K562 (cell line): ENCODE results near the gene BCL2L13. TPM values are rescaled to one million over a fixed set of nuclear protein-coding genes. Genes with fewer than 3 reads are reported as not detected.

ENCODE experiments used
- ARID3B ChIP-seq: fragments of 250-450 bp; sonication (Bioruptor Pico); IDR thresholded peaks from 2 replicates; pipeline ENCODE4 v1.4.0; 2020; ENCODE audit warnings: borderline replicate concordance
- CLOCK ChIP-seq: fragments of 250-450 bp; sonication (Bioruptor Pico); IDR thresholded peaks from 2 replicates; pipeline ENCODE4 v1.4.0; 2020; ENCODE audit warnings: mild to moderate bottlenecking, moderate library complexity, borderline replicate concordance
- CREB1 ChIP-seq, 2 experiments: sonication (generic) in 1 of 2; formaldehyde crosslinking in 1 of 2; IDR thresholded peaks; 2 replicates each; pipeline versions ENCODE4 v1.6.1 to v1.8.0; 2012 to 2022; ENCODE audit warnings: inconsistent platforms in 1 of 2, mild to moderate bottlenecking in 1 of 2, missing genetic modification reagents in 1 of 2, moderate library complexity in 1 of 2
- KAT2B ChIP-seq: IDR thresholded peaks from one replicate; pipeline ENCODE4 v1.6.1; 2012; ENCODE audit warnings: low read depth, mild to moderate bottlenecking, control low read depth, inconsistent platforms, low read length, moderate library complexity
- MAZ ChIP-seq, 2 experiments: fragments of 450-650 bp in 1 of 2; sonication (generic) in 1 of 2; formaldehyde crosslinking; IDR thresholded peaks in 1 of 2; conservative IDR thresholded peaks in 1 of 2; 2 replicates each; pipeline versions ENCODE4 v1.4.0 to v1.5.0; 2020; ENCODE audit warnings: mild to moderate bottlenecking in 1 of 2, missing genetic modification reagents in 1 of 2
- MBD2 ChIP-seq: sonication (generic); IDR thresholded peaks from 2 replicates; pipeline ENCODE4 v1.6.1; 2016; ENCODE audit warnings: low read depth, borderline replicate concordance
- MIER1 ChIP-seq: fragments of 450-650 bp; IDR thresholded peaks from 2 replicates; pipeline ENCODE4 v1.6.1; 2016; ENCODE audit warnings: antibody characterized with exemption, mild to moderate bottlenecking, low read depth
- MTA3 ChIP-seq: fragments of 450-650 bp; formaldehyde crosslinking; IDR thresholded peaks from 2 replicates; pipeline ENCODE4 v1.6.1; 2017; ENCODE audit warnings: mild to moderate bottlenecking, borderline replicate concordance
- RBM17 ChIP-seq: fragments of 200-400 bp; formaldehyde crosslinking; IDR thresholded peaks from 2 replicates; pipeline ENCODE4 v1.6.1; 2017; ENCODE audit warnings: low read depth, mild to moderate bottlenecking, low read length, borderline replicate concordance
- RFX7 ChIP-seq: fragments of 250-450 bp; sonication (Bioruptor Pico); IDR thresholded peaks from 2 replicates; pipeline ENCODE4 v1.5.1; 2021; ENCODE audit warnings: mild to moderate bottlenecking
- TCF7L2 ChIP-seq: fragments of 150-350 bp; IDR thresholded peaks from 2 replicates; pipeline ENCODE4 v1.6.1; 2016; ENCODE audit warnings: low read depth, mild to moderate bottlenecking, low read length, moderate library complexity
- TEAD4 ChIP-seq, 2 experiments: sonication (generic) in 1 of 2; formaldehyde crosslinking in 1 of 2; IDR thresholded peaks; 2 replicates each; pipeline versions ENCODE4 v1.6.1 to v1.8.0; 2012 to 2022; ENCODE audit warnings: borderline replicate concordance in 1 of 2, inconsistent platforms in 1 of 2, low read length in 1 of 2, mild to moderate bottlenecking in 1 of 2, missing genetic modification reagents in 1 of 2
- TSC22D4 ChIP-seq: fragments of 450-650 bp; IDR thresholded peaks from 2 replicates; pipeline ENCODE4 v1.6.1; 2016; ENCODE audit warnings: missing genetic modification characterization, missing biosample characterization, control low read depth
- UBTF ChIP-seq, 2 experiments: IDR thresholded peaks; 2 replicates each; pipeline ENCODE4 v1.6.1; 2012; ENCODE audit warnings: improper control_type of control experiment in 2 of 2, low read depth in 2 of 2, low read length in 2 of 2, borderline replicate concordance in 1 of 2
- ZNF165 ChIP-seq: fragments of 250-450 bp; sonication (Bioruptor Pico); IDR thresholded peaks from 2 replicates; pipeline ENCODE4 v1.4.0; 2020; ENCODE audit warnings: borderline replicate concordance
- ZNF197 ChIP-seq: fragments of 200-800 bp; sonication (Bioruptor generic); IDR thresholded peaks from 2 replicates; pipeline ENCODE4 v1.6.1; 2016; ENCODE audit warnings: low read depth, missing genetic modification characterization, missing compliant biosample characterization
- ZNF384 ChIP-seq: IDR thresholded peaks from 2 replicates; pipeline ENCODE4 v1.6.1; 2012; ENCODE audit warnings: low read depth, low read length, improper control_type of control experiment
- ZNF583 ChIP-seq: fragments of 250-450 bp; sonication (Bioruptor Pico); IDR thresholded peaks from 2 replicates; pipeline ENCODE4 v1.4.0; 2020
- ZNF79 ChIP-seq: fragments of 250-450 bp; sonication (Bioruptor Pico); IDR thresholded peaks from 2 replicates; pipeline ENCODE4 v1.4.0; 2020; ENCODE audit warnings: low read depth, mild to moderate bottlenecking, moderate library complexity
- polyA plus RNA-seq, 8 experiments: library from polyadenylated mRNA; depleted of rRNA in 4 of 8; stranded (reverse) in 5 of 8; unstranded in 3 of 8; fragments of >200 nt; fragmentation: Nextera tagmentation in 2 of 8; fragmentation: Illumina TruSeq in 1 of 8; extraction: Ambion mirVana in 2 of 8; extraction: Trizol in 1 of 8; gene quantifications; 2 replicates each; pipeline versions ENCODE4 v1.2.1 to v1.2.3, GENCODE V29; 2011 to 2014; ENCODE audit warnings: inconsistent platforms in 1 of 8, missing spikeins in 1 of 8
- total RNA-seq, 7 experiments: library from RNA; depleted of rRNA in 6 of 7; stranded (reverse); fragments of >200 nt in 6 of 7; fragmentation: Illumina TruSeq in 2 of 7; extraction: Trizol in 2 of 7; gene quantifications; 2 replicates each; pipeline versions ENCODE4 v1.2.1 to v1.2.3, GENCODE V29; 2011 to 2021; ENCODE audit warnings: low replicate concordance in 1 of 7

Gene BCL2L13
- total and polyA plus RNA-seq, 9 of the 15 experiments (the other 6 are each of a cell fraction or from before 2014, with no cell fraction given) = 41.5 to 63.4 (median 56.5) TPM

- 0 out of 4 replicates have a peak, but pooled peaks of 1 of the 2 experiments have one; percentile 26 for TF ChIP-seq UBTF (IDR thresholded peaks at IDR 0.05; ENCODE audit: borderline replicate concordance in 1 of 2, low read depth in 2 of 2, low read length in 2 of 2)
- no peak for TF ChIP-seq TSC22D4 (tag)
- peak; percentile 21; the same call in 1 of the 2 replicates for TF ChIP-seq RFX7 (CRISPR knock-in tag)
- no peak for TF ChIP-seq TCF7L2
- TF ChIP-seq ZNF165 (CRISPR knock-in tag) = no peak
- peak; percentile 70; the same call in 1 of the 2 replicates for TF ChIP-seq CREB1 (IDR thresholded peaks at IDR 0.05)
- peak; percentile 78 for TF ChIP-seq CREB1 (CRISPR knock-in tag; IDR thresholded peaks at IDR 0.05)
- peak; percentile 32; the same call in 1 of the 2 replicates for TF ChIP-seq ZNF583 (CRISPR knock-in tag)
- TF ChIP-seq ZNF197 (CRISPR knock-in tag) = no peak
- TF ChIP-seq ARID3B (CRISPR knock-in tag) = no peak
- TF ChIP-seq ZNF384 = peak; percentile 94
- peak; percentile 62 for TF ChIP-seq TEAD4 (IDR thresholded peaks at IDR 0.05; ENCODE audit: low read length)
- TF ChIP-seq TEAD4 (CRISPR knock-in tag; IDR thresholded peaks at IDR 0.05; ENCODE audit: borderline replicate concordance) = no peak
- TF ChIP-seq MAZ (CRISPR knock-in tag; conservative IDR thresholded peaks at IDR 0.05 in 1 of 2, IDR thresholded peaks at IDR 0.05 in 1 of 2) = no peak; a peak in 2 of 4 replicates
- TF ChIP-seq CLOCK (CRISPR knock-in tag) = no peak
- TF ChIP-seq MTA3 = peak; percentile 78; the same call in 1 of the 2 replicates
- peak; percentile 60 for TF ChIP-seq MBD2
- TF ChIP-seq KAT2B = no peak
- TF ChIP-seq MIER1 = no peak
- no peak for TF ChIP-seq ZNF79 (CRISPR knock-in tag)
- TF ChIP-seq RBM17 = no peak
Observed at GRCh38 chr22:17628406-17629172, 10.0 kb upstream of the BCL2L13 start, which contains the start of gene ATP6V1E1 (continued).
